ENCODE results near the gene ZMAT3.

Gene ZMAT3

GRCh38 chr3:179088306-179088705, 16.7 kb upstream of the ZMAT3 start:
- no peak for TF ChIP-seq CTCF (IDR thresholded peaks at IDR 0.05)
- H3K36me3 ChIP-seq = no peaks in the 10 kb centered on the region

GRCh38 chr3:179083977-179084376, 12.4 kb upstream of the ZMAT3 start:
- Histone ChIP-seq H3K36me3 (no peaks in the 10 kb centered on the region), H3K4me1 (no peaks in the 10 kb centered on the region), H3K4me3 (no peak overlapping the region), H3K27me3 (no peaks in the 10 kb centered on the region), H3K9me3 (no peaks in the 10 kb centered on the region), H3K27ac (no peak overlapping the region)
- DNase-seq = no peak
- intact Hi-C loops (cut with DNase I; ENCODE audit: low total_unique reads) = no loop called here
- TF ChIP-seq CTCF (IDR thresholded peaks at IDR 0.05) = no peak

More at GRCh38 chr3:179088306-179088705, 16.7 kb upstream of the ZMAT3 start:
- no peaks in the 10 kb centered on the region for H3K27me3 ChIP-seq
- H3K4me1 ChIP-seq = no peaks in the 10 kb centered on the region
- no peak for DNase-seq
- intact Hi-C loops (cut with DNase I; ENCODE audit: low total_unique reads) = no loop called here
- no peak overlapping the region for H3K4me3 ChIP-seq
- H3K27ac ChIP-seq = no peak overlapping the region
- H3K9me3 ChIP-seq = no peaks in the 10 kb centered on the region

GRCh38 chr3:179082416-179082815, 10.8 kb upstream of the ZMAT3 start:
- Histone ChIP-seq H3K27ac (no peak overlapping the region), H3K4me1 (no peaks in the 10 kb centered on the region), H3K9me3 (no peaks in the 10 kb centered on the region), H3K4me3 (no peak overlapping the region), H3K27me3 (no peaks in the 10 kb centered on the region), H3K36me3 (no peaks in the 10 kb centered on the region)
- DNase-seq = no peak
- intact Hi-C loops (cut with DNase I; ENCODE audit: low total_unique reads) = no loop called here
- no peak for TF ChIP-seq CTCF (IDR thresholded peaks at IDR 0.05)

- Histone ChIP-seq H3K36me3 (no peaks in the 10 kb centered on the region), H3K9me3 (no peaks in the 10 kb centered on the region), H3K27ac (no peak overlapping the region), H3K4me1 (no peaks in the 10 kb centered on the region), H3K27me3 (no peaks in the 10 kb centered on the region), H3K4me3 (no peak overlapping the region)
- no peak for DNase-seq
- intact Hi-C loops (cut with DNase I; ENCODE audit: low total_unique reads) = no loop called here
- TF ChIP-seq CTCF (IDR thresholded peaks at IDR 0.05) = no peak
These were observed 10.3 kb upstream of the ZMAT3 start for GRCh38 chr3:179081885-179082284.

- H3K27ac ChIP-seq = no peak overlapping the region
- H3K36me3 ChIP-seq = no peaks in the 10 kb centered on the region
- no peaks in the 10 kb centered on the region for H3K9me3 ChIP-seq
- no peak overlapping the region for H3K4me3 ChIP-seq
- H3K4me1 ChIP-seq = no peaks in the 10 kb centered on the region
- H3K27me3 ChIP-seq = no peaks in the 10 kb centered on the region
- intact Hi-C loops (cut with DNase I; ENCODE audit: low total_unique reads) = no loop called here
- DNase-seq = no peak
- TF ChIP-seq CTCF (IDR thresholded peaks at IDR 0.05) = no peak
These were observed 7.9 kb upstream of the ZMAT3 start for GRCh38 chr3:179079537-179079936.
